ENCODE data around the gene GDPD2. TPM values are rescaled to one million over a fixed set of nuclear protein-coding genes. Genes with fewer than 3 reads are reported as not detected.

GDPD2 gene
- total RNA-seq, 1 experiment from 2014 or later, result 0.44 TPM

GRCh38 chrX:70482300-70482699, 59.2 kb downstream of the GDPD2 start:
- TF ChIP-seq EZH2 (IDR thresholded peaks at IDR 0.05; ENCODE audit: low read depth) (no peak), CTCF (conservative IDR thresholded peaks at IDR 0.05) (no peak)
- no peaks in the 10 kb centered on the region for H3K27me3 ChIP-seq (ENCODE audit: insufficient read depth, low read depth)
- no peak overlapping the region for H3K4me2 ChIP-seq
- H3K36me3 ChIP-seq (ENCODE audit: low read depth), result peaks cover 3% of the 10 kb centered on the region; the same call in 1 of the 2 replicates
- ChIA-PET POLR2A (ENCODE audit: unreplicated experiment) (no interaction called here), CTCF (interaction anchor here (0.7 kb wide), 1 partner anchor 47 kb away, joined by 4 read pairs; no protein-coding TSS in a partner anchor)
- DNase-seq, result no peak
- peaks cover 13% of the 10 kb centered on the region; the same call in 1 of the 2 replicates for H4K20me1 ChIP-seq (ENCODE audit: insufficient read depth)
- intact Hi-C loops (cut with micrococcal nuclease; ENCODE audit: unreplicated experiment), result no loop called here
- no peak overlapping the region for H3K4me3 ChIP-seq
- no peak overlapping the region for H3K27ac ChIP-seq
- peaks cover 41% of the 10 kb centered on the region for H3K79me2 ChIP-seq (ENCODE audit: low read depth)
- H3K9me2 ChIP-seq (ENCODE audit: insufficient read depth), result no peaks in the 10 kb centered on the region
- no TSS peak for BruUV-seq (replicated peaks)
- peaks cover 25% of the 10 kb centered on the region; the same call in 1 of the 2 replicates for H3F3A ChIP-seq (ENCODE audit: insufficient read depth, low read depth)
- peaks cover 32% of the 10 kb centered on the region for H3K4me1 ChIP-seq (replicated peaks; ENCODE audit: insufficient read depth)
- H3K9me3 ChIP-seq (ENCODE audit: insufficient read depth, low read depth), result no peaks in the 10 kb centered on the region
- H2AFZ ChIP-seq, result no peak overlapping the region

Other genes starting within 250 kb of the GDPD2 start
- gene DGAT2L6, start 245.8 kb upstream of the GDPD2 start, total RNA-seq (2021), result not detected in 2 replicates
- gene AWAT1, start 188.7 kb upstream of the GDPD2 start, total RNA-seq (2021), result not detected in 2 replicates
- gene P2RY4, start 163.1 kb upstream of the GDPD2 start, total RNA-seq (2021), result 0.50 and 0.65 TPM in 2 replicates
- gene ARR3, start 155.0 kb upstream of the GDPD2 start, total RNA-seq (2021), result not detected in 2 replicates
- not detected in 2 replicates for gene RAB41, start 141.1 kb upstream of the GDPD2 start, total RNA-seq (2021)
- gene PDZD11, start 133.4 kb upstream of the GDPD2 start, total RNA-seq (2021), result 42.0 and 51.2 TPM in 2 replicates
- gene KIF4A, start 133.2 kb upstream of the GDPD2 start, total RNA-seq (2021), result 36.7 and 52.9 TPM in 2 replicates
- gene DLG3, start 21.5 kb downstream of the GDPD2 start, total RNA-seq (2021), result 55.6 and 61.1 TPM in 2 replicates

All from PC-9 (cell line).